Stimulated activated CD4-positive, alpha-beta T cell treated with anti-CD3 and anti-CD28 coated beads, TNF-alpha, amount 100 ng/mL, for 48 hours (primary cell): ENCODE measurements around the gene SLC35A5.

ENCODE experiments used
- DNase-seq, 3 donors: peaks; one replicate each; pipeline ENCODE4 v3.0.0-alpha.2; 2020; ENCODE audit warnings: low read depth in 3 of 3

SLC35A5 gene

GRCh38 chr3:112623213-112623612 is 61.4 kb downstream of the SLC35A5 start:
- no peak for DNase-seq

GRCh38 chr3:112623717-112624116 is 61.9 kb downstream of the SLC35A5 start:
- no peak for DNase-seq

GRCh38 chr3:112627419-112627818 is 65.6 kb downstream of the SLC35A5 start:
- DNase-seq: no peak

- DNase-seq: no peak
These were observed 66.1 kb downstream of the SLC35A5 start for GRCh38 chr3:112627919-112628466.

- DNase-seq: peak in 1 of 3 donors; percentile 15
These were observed 67.6 kb downstream of the SLC35A5 start for GRCh38 chr3:112629425-112629824.

- no peak for DNase-seq
These were observed 69.4 kb downstream of the SLC35A5 start for GRCh38 chr3:112631257-112631656.

GRCh38 chr3:112632596-112632995 is 70.8 kb downstream of the SLC35A5 start:
- no peak for DNase-seq

GRCh38 chr3:112633191-112633590 is 71.3 kb downstream of the SLC35A5 start:
- no peak for DNase-seq

- DNase-seq: no peak
These were observed 71.9 kb downstream of the SLC35A5 start for GRCh38 chr3:112633757-112634156.

GRCh38 chr3:112634786-112635541 is 73.1 kb downstream of the SLC35A5 start:
- DNase-seq: no peak
